ENCODE results near the gene GDI2.

GRCh38 chr10:5746197-5746596, 67.0 kb downstream of the GDI2 start:
- no peak for TF ChIP-seq CTCF (IDR thresholded peaks at IDR 0.05)
- TF ChIP-seq POLR2A (IDR thresholded peaks at IDR 0.05) = no peak

Data from right lobe of liver (tissue), 4 donors.